Activated CD8-positive, alpha-beta memory T cell treated with anti-CD3 and anti-CD28 coated beads, Interleukin-2, amount 10 ng/mL, durations not matched to agents 7 days and 5 days (primary cell): ENCODE data around the gene GTF3C5. TPM values are rescaled to one million over a fixed set of nuclear protein-coding genes. Genes with fewer than 3 reads are reported as not detected.
"Not testable (repeated sequence)": the region's sequence is repeated elsewhere in the genome, so short reads cannot be mapped to it uniquely, and the experiment has no call there.

Experiments used
- ATAC-seq: fragments of 150-1000 bp; cut with Tn5 transposase; one replicate; pipeline ENCODE4 v1.10.0; 2021; ENCODE audit warnings: moderate library complexity
- CTCF ChIA-PET: fragments of 350-600 bp; sonication (Branson Sonifier 250); formaldehyde crosslinking; loops from one replicate; lab custom pipeline; 2021; ENCODE audit warnings: antibody characterized with exemption; lab: Charles Lee
- DNase-seq: peaks from one replicate; pipeline ENCODE4 v3.0.0-alpha.2; 2020
- H3K27ac Mint-ChIP-seq: one replicate; pipeline ENCODE4 v1.8.0; 2021; ENCODE audit warnings: mild to moderate bottlenecking, mixed read lengths
- H3K27me3 Mint-ChIP-seq: one replicate; pipeline ENCODE4 v1.8.0; 2021; ENCODE audit warnings: mixed read lengths
- H3K36me3 Mint-ChIP-seq: one replicate; pipeline ENCODE4 v1.8.0; 2021; ENCODE audit warnings: mild to moderate bottlenecking, mixed read lengths
- H3K4me1 Mint-ChIP-seq: one replicate; pipeline ENCODE4 v1.8.0; 2021; ENCODE audit warnings: mixed read lengths
- H3K4me3 Mint-ChIP-seq: one replicate; pipeline ENCODE4 v1.8.0; 2021; ENCODE audit warnings: mild to moderate bottlenecking, moderate library complexity, mixed read lengths
- H3K9me3 Mint-ChIP-seq: one replicate; pipeline ENCODE4 v1.8.0; 2022; ENCODE audit warnings: low read depth, mixed read lengths
- total RNA-seq, 2 experiments: library from RNA; stranded (reverse); gene quantifications; one replicate each; pipeline ENCODE4 v1.2.3, GENCODE V29; 2021

The GTF3C5 gene
- total RNA-seq, 2 experiments from 2014 or later: 83.8 to 89.0 TPM

- peaks cover 23% of the 10 kb centered on the region for H3K36me3 Mint-ChIP-seq
- H3K4me3 Mint-ChIP-seq: no peak overlapping the region
- CTCF ChIA-PET: interaction anchor here (1.3 kb wide), 1 partner anchor 93 kb away, joined by 5 read pairs; no protein-coding TSS in a partner anchor
- DNase-seq (no peak), ATAC-seq (no peak)
- peaks cover 29% of the 10 kb centered on the region for H3K4me1 Mint-ChIP-seq
- no peaks in the 10 kb centered on the region for H3K27me3 Mint-ChIP-seq
- no peaks in the 10 kb centered on the region for H3K9me3 Mint-ChIP-seq
- no peak overlapping the region for H3K27ac Mint-ChIP-seq
These were observed 23.5 kb downstream of the GTF3C5 start for GRCh38 chr9:133054194-133054890.

GRCh38 chr9:133054966-133055365 lies 24.2 kb downstream of the GTF3C5 start:
- H3K27ac Mint-ChIP-seq: no peak overlapping the region
- no peak overlapping the region for H3K4me3 Mint-ChIP-seq
- no peaks in the 10 kb centered on the region for H3K9me3 Mint-ChIP-seq
- DNase-seq (no peak), ATAC-seq (no peak)
- peaks cover 20% of the 10 kb centered on the region for H3K36me3 Mint-ChIP-seq
- peaks cover 35% of the 10 kb centered on the region for H3K4me1 Mint-ChIP-seq
- H3K27me3 Mint-ChIP-seq: no peaks in the 10 kb centered on the region
- CTCF ChIA-PET: interaction anchor here (1.3 kb wide), 1 partner anchor 92 kb away, joined by 5 read pairs; no protein-coding TSS in a partner anchor

GRCh38 chr9:133055788-133056420 lies 25.1 kb downstream of the GTF3C5 start:
- ATAC-seq (no peak), DNase-seq (no peak)
- Mint-ChIP-seq H3K4me1 (peaks cover 42% of the 10 kb centered on the region), H3K9me3 (no peaks in the 10 kb centered on the region), H3K36me3 (peaks cover 19% of the 10 kb centered on the region), H3K27me3 (no peaks in the 10 kb centered on the region), H3K27ac (peak overlapping the region; percentile 52), H3K4me3 (no peak overlapping the region)
- CTCF ChIA-PET: interaction anchor here (1.4 kb wide), 1 partner anchor 25 kb away, joined by 4 read pairs; the partner anchor contains the start of gene GTF3C5

- Mint-ChIP-seq H3K4me3 (no peak overlapping the region), H3K9me3 (no peaks in the 10 kb centered on the region), H3K27ac (peak overlapping the region; percentile 47), H3K36me3 (peaks cover 19% of the 10 kb centered on the region), H3K27me3 (no peaks in the 10 kb centered on the region), H3K4me1 (peaks cover 45% of the 10 kb centered on the region)
- CTCF ChIA-PET: interaction anchor here (1.3 to 5.6 kb wide), 3 partner anchors 26 to 91 kb away, joined by 4 to 28 read pairs (median 6); partner anchors contain the start of gene GTF3C5
- no peak for DNase-seq
- ATAC-seq: no peak
These were observed 25.7 kb downstream of the GTF3C5 start for GRCh38 chr9:133056533-133056932.

GRCh38 chr9:133057006-133057405 lies 26.2 kb downstream of the GTF3C5 start:
- H3K4me1 Mint-ChIP-seq: peaks cover 45% of the 10 kb centered on the region
- H3K4me3 Mint-ChIP-seq: no peak overlapping the region
- H3K27me3 Mint-ChIP-seq: no peaks in the 10 kb centered on the region
- H3K36me3 Mint-ChIP-seq: peaks cover 19% of the 10 kb centered on the region
- DNase-seq (no peak), ATAC-seq (no peak)
- H3K9me3 Mint-ChIP-seq: no peaks in the 10 kb centered on the region
- CTCF ChIA-PET: interaction anchor here (0.9 to 5.6 kb wide), 4 partner anchors 26 to 90 kb away, joined by 3 to 28 read pairs (median 5); partner anchors contain the start of gene GTF3C5
- H3K27ac Mint-ChIP-seq: peak overlapping the region; percentile 81

GRCh38 chr9:133057553-133057952 lies 26.8 kb downstream of the GTF3C5 start:
- Mint-ChIP-seq H3K36me3 (peaks cover 17% of the 10 kb centered on the region), H3K9me3 (no peaks in the 10 kb centered on the region), H3K27me3 (no peaks in the 10 kb centered on the region), H3K4me1 (peaks cover 46% of the 10 kb centered on the region), H3K27ac (peak overlapping the region; percentile 81), H3K4me3 (no peak overlapping the region)
- no peak for ATAC-seq
- CTCF ChIA-PET: interaction anchor here (0.9 to 5.6 kb wide), 4 partner anchors 34 to 90 kb away, joined by 3 to 28 read pairs (median 4); no protein-coding TSS in a partner anchor
- no peak for DNase-seq

- H3K36me3 Mint-ChIP-seq: peaks cover 16% of the 10 kb centered on the region
- ATAC-seq (no peak), DNase-seq (no peak)
- H3K4me1 Mint-ChIP-seq: peaks cover 47% of the 10 kb centered on the region
- no peaks in the 10 kb centered on the region for H3K27me3 Mint-ChIP-seq
- H3K27ac Mint-ChIP-seq: peak overlapping the region; percentile 81
- CTCF ChIA-PET: interaction anchor here (0.9 to 5.6 kb wide), 4 partner anchors 36 to 90 kb away, joined by 3 to 28 read pairs (median 8); no protein-coding TSS in a partner anchor
- no peaks in the 10 kb centered on the region for H3K9me3 Mint-ChIP-seq
- H3K4me3 Mint-ChIP-seq: no peak overlapping the region
These were observed 27.3 kb downstream of the GTF3C5 start for GRCh38 chr9:133058071-133058470.

- Mint-ChIP-seq H3K4me1 (peaks cover 50% of the 10 kb centered on the region), H3K4me3 (peak overlapping the region; percentile 4)
These were observed 27.9 kb downstream of the GTF3C5 start for GRCh38 chr9:133058550-133059320.

GRCh38 chr9:133059623-133060022 lies 28.8 kb downstream of the GTF3C5 start:
- DNase-seq (no peak), ATAC-seq (no peak)
- CTCF ChIA-PET: interaction anchor here (0.6 to 5.6 kb wide), 9 partner anchors 11 to 422 kb away, joined by 3 to 28 read pairs (median 3); partner anchors contain the start of gene GTF3C5
- Mint-ChIP-seq H3K9me3 (no peaks in the 10 kb centered on the region), H3K27ac (peak overlapping the region; percentile 81), H3K4me3 (no peak overlapping the region), H3K27me3 (no peaks in the 10 kb centered on the region), H3K4me1 (peaks cover 50% of the 10 kb centered on the region), H3K36me3 (peaks cover 7% of the 10 kb centered on the region)

More at GRCh38 chr9:133058550-133059320, 27.9 kb downstream of the GTF3C5 start:
- peak; percentile 67 for DNase-seq
- peaks cover 13% of the 10 kb centered on the region for H3K36me3 Mint-ChIP-seq
- CTCF ChIA-PET: interaction anchor here (0.6 to 5.6 kb wide), 5 partner anchors 28 to 423 kb away, joined by 3 to 28 read pairs (median 4); partner anchors contain the start of gene GTF3C5
- H3K27me3 Mint-ChIP-seq: no peaks in the 10 kb centered on the region
- peak overlapping the region; percentile 81 for H3K27ac Mint-ChIP-seq
- no peaks in the 10 kb centered on the region for H3K9me3 Mint-ChIP-seq
- ATAC-seq: peak; percentile 59

- peak; percentile 37 for ATAC-seq
- DNase-seq: no peak
- peaks cover 7% of the 10 kb centered on the region for H3K36me3 Mint-ChIP-seq
- peak overlapping the region; percentile 81 for H3K27ac Mint-ChIP-seq
- H3K4me3 Mint-ChIP-seq: no peak overlapping the region
- CTCF ChIA-PET: interaction anchor here (0.9 to 5.6 kb wide), 7 partner anchors 12 to 83 kb away, joined by 3 to 28 read pairs (median 4); partner anchors contain the start of gene GTF3C5
- H3K4me1 Mint-ChIP-seq: peaks cover 50% of the 10 kb centered on the region
- no peaks in the 10 kb centered on the region for H3K27me3 Mint-ChIP-seq
- no peaks in the 10 kb centered on the region for H3K9me3 Mint-ChIP-seq
These were observed 29.6 kb downstream of the GTF3C5 start for GRCh38 chr9:133060417-133060841.

- H3K4me1 Mint-ChIP-seq: peaks cover 49% of the 10 kb centered on the region
- H3K27ac Mint-ChIP-seq, H3K9me3 Mint-ChIP-seq: not testable (repeated sequence)
These were observed 30.4 kb downstream of the GTF3C5 start for GRCh38 chr9:133061019-133061763.

GRCh38 chr9:133061764-133062145 lies 31.0 kb downstream of the GTF3C5 start, which contains the start of gene CEL:
Gene CEL (plus strand): TSS chr9:133061981. CDS start chr9:133062003, 22 bp downstream.
- H3K4me1 Mint-ChIP-seq: peaks cover 45% of the 10 kb centered on the region
- not testable (repeated sequence) for H3K4me3 Mint-ChIP-seq, H3K9me3 Mint-ChIP-seq, H3K27ac Mint-ChIP-seq, H3K36me3 Mint-ChIP-seq, ATAC-seq, DNase-seq, H3K27me3 Mint-ChIP-seq
- CTCF ChIA-PET: interaction anchor here (0.7 to 5.6 kb wide), 2 partner anchors 82 to 356 kb away, joined by 3 to 28 read pairs; no protein-coding TSS in a partner anchor

More at GRCh38 chr9:133061019-133061763, 30.4 kb downstream of the GTF3C5 start:
- H3K4me3 Mint-ChIP-seq, ATAC-seq, H3K27me3 Mint-ChIP-seq, DNase-seq, H3K36me3 Mint-ChIP-seq: not testable (repeated sequence)
- CTCF ChIA-PET: interaction anchor here (0.7 to 5.6 kb wide), 4 partner anchors 12 to 356 kb away, joined by 3 to 28 read pairs (median 8); no protein-coding TSS in a partner anchor
